ENCODE results near the gene NELFE. TPM values are rescaled to one million over a fixed set of nuclear protein-coding genes. Genes with fewer than 3 reads are reported as not detected.

NELFE gene
- total and polyA plus RNA-seq, 2 of the 13 experiments (the other 11 are each of a cell fraction or from before 2014, with no cell fraction given) = 51.3 to 69.8 TPM

DNA sequence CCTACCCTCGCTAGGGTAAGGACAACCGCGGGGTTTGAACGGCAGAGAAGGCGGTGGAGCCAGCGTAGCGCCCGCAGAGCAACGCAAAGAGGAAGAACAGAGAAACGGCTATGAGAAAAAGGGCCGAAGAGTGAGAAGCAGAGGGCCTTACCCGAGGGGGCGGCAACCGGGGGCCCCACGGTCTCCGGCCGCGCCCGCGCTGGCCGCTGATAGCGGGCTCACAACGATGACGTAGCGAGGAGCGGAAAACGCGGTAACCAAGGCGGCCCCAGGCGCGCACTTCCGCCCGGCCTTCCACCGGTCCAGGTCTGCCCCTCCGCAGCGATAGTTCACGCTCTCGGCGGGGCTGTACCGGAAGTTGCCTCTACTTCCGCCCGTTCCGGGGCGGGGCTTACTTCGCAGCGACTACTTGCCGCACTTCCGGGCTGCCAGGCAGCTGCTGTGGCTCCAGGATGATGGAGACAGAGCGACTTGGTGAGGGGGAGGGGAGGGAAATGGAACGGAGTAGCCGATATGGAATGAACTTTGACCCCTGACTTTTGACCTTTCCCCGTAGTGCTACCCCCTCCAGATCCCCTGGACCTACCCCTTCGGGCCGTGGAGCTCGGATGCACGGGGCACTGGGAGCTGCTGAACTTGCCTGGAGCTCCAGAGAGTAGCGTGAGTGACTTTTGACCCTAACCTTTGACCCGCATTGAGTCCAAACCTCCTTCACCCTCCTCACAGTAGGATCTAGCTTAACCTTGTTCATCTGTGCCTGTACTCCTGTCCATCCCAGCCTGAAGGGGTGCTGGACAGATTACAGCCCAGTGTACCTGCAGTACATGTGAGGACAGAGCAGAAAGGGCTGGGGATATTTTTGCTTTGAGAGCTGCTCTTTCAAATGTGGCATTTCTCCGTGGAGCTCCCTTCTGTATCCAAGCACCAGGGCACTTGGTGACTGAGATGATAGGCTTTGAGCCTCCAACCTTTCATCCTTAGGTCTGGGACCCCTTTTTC, at the start of gene NELFE, which contains the start of gene SKIC2 (continued):
- no peak for TF ChIP-seq HNRNPH1 (optimal IDR thresholded peaks at IDR 0.05; ENCODE audit: low read depth, low read length)
- TF ChIP-seq, protein P1, sequence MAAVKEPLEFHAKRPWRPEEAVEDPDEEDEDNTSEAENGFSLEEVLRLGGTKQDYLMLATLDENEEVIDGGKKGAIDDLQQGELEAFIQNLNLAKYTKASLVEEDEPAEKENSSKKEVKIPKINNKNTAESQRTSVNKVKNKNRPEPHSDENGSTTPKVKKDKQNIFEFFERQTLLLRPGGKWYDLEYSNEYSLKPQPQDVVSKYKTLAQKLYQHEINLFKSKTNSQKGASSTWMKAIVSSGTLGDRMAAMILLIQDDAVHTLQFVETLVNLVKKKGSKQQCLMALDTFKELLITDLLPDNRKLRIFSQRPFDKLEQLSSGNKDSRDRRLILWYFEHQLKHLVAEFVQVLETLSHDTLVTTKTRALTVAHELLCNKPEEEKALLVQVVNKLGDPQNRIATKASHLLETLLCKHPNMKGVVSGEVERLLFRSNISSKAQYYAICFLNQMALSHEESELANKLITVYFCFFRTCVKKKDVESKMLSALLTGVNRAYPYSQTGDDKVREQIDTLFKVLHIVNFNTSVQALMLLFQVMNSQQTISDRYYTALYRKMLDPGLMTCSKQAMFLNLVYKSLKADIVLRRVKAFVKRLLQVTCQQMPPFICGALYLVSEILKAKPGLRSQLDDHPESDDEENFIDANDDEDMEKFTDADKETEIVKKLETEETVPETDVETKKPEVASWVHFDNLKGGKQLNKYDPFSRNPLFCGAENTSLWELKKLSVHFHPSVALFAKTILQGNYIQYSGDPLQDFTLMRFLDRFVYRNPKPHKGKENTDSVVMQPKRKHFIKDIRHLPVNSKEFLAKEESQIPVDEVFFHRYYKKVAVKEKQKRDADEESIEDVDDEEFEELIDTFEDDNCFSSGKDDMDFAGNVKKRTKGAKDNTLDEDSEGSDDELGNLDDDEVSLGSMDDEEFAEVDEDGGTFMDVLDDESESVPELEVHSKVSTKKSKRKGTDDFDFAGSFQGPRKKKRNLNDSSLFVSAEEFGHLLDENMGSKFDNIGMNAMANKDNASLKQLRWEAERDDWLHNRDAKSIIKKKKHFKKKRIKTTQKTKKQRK (IDR thresholded peaks at IDR 0.05; ENCODE audit: low read length) = no peak
- peak; percentile 94 for TF ChIP-seq MYC (CRISPR knock-in tag; IDR thresholded peaks at IDR 0.05; ENCODE audit: borderline replicate concordance)
- TF ChIP-seq, protein P2, sequence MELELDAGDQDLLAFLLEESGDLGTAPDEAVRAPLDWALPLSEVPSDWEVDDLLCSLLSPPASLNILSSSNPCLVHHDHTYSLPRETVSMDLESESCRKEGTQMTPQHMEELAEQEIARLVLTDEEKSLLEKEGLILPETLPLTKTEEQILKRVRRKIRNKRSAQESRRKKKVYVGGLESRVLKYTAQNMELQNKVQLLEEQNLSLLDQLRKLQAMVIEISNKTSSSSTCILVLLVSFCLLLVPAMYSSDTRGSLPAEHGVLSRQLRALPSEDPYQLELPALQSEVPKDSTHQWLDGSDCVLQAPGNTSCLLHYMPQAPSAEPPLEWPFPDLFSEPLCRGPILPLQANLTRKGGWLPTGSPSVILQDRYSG (CRISPR knock-in tag; IDR thresholded peaks at IDR 0.05) = peak; percentile 50; the same call in 1 of the 2 replicates
- 0 out of 2 replicates have a peak, but pooled peaks have one; percentile 6 for TF ChIP-seq ZNF12 (CRISPR knock-in tag; IDR thresholded peaks at IDR 0.05)
- TF ChIP-seq ZNF382 (CRISPR knock-in tag; IDR thresholded peaks at IDR 0.05; ENCODE audit: borderline replicate concordance) = no peak
- TF ChIP-seq, protein P3, sequence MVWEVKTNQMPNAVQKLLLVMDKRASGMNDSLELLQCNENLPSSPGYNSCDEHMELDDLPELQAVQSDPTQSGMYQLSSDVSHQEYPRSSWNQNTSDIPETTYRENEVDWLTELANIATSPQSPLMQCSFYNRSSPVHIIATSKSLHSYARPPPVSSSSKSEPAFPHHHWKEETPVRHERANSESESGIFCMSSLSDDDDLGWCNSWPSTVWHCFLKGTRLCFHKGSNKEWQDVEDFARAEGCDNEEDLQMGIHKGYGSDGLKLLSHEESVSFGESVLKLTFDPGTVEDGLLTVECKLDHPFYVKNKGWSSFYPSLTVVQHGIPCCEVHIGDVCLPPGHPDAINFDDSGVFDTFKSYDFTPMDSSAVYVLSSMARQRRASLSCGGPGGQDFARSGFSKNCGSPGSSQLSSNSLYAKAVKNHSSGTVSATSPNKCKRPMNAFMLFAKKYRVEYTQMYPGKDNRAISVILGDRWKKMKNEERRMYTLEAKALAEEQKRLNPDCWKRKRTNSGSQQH (CRISPR knock-in tag; IDR thresholded peaks at IDR 0.05; ENCODE audit: low read depth) = peak; percentile 87; the same call in 1 of the 2 replicates
- TF ChIP-seq, protein P4, sequence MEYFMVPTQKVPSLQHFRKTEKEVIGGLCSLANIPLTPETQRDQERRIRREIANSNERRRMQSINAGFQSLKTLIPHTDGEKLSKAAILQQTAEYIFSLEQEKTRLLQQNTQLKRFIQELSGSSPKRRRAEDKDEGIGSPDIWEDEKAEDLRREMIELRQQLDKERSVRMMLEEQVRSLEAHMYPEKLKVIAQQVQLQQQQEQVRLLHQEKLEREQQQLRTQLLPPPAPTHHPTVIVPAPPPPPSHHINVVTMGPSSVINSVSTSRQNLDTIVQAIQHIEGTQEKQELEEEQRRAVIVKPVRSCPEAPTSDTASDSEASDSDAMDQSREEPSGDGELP (IDR thresholded peaks at IDR 0.05; ENCODE audit: borderline replicate concordance, low read depth) = peak; percentile 80
- TF ChIP-seq TEAD3 (CRISPR knock-in tag; optimal IDR thresholded peaks at IDR 0.05; ENCODE audit: borderline replicate concordance) = peak; percentile 36
- no peak for TF ChIP-seq MTF2 (CRISPR knock-in tag; IDR thresholded peaks at IDR 0.05; ENCODE audit: borderline replicate concordance)
- peak; percentile 52 for TF ChIP-seq NCOA2 (CRISPR knock-in tag; IDR thresholded peaks at IDR 0.05)
- TF ChIP-seq, protein P5, sequence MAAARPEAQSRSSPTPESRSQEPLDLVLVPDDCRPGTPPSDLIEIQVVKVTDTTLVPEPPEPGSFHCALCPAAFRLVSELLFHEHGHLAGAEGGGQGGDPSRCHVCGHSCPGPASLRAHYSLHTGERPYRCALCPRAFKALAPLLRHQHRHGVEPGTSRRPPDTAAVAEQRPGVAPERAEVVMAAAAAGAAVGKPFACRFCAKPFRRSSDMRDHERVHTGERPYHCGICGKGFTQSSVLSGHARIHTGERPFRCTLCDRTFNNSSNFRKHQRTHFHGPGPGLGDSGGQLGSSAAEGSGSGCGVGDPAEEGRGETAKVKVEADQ (CRISPR knock-in tag; IDR thresholded peaks at IDR 0.05; ENCODE audit: borderline replicate concordance) = peak; percentile 85
- TF ChIP-seq, protein P6, sequence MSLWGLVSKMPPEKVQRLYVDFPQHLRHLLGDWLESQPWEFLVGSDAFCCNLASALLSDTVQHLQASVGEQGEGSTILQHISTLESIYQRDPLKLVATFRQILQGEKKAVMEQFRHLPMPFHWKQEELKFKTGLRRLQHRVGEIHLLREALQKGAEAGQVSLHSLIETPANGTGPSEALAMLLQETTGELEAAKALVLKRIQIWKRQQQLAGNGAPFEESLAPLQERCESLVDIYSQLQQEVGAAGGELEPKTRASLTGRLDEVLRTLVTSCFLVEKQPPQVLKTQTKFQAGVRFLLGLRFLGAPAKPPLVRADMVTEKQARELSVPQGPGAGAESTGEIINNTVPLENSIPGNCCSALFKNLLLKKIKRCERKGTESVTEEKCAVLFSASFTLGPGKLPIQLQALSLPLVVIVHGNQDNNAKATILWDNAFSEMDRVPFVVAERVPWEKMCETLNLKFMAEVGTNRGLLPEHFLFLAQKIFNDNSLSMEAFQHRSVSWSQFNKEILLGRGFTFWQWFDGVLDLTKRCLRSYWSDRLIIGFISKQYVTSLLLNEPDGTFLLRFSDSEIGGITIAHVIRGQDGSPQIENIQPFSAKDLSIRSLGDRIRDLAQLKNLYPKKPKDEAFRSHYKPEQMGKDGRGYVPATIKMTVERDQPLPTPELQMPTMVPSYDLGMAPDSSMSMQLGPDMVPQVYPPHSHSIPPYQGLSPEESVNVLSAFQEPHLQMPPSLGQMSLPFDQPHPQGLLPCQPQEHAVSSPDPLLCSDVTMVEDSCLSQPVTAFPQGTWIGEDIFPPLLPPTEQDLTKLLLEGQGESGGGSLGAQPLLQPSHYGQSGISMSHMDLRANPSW (CRISPR knock-in tag; IDR thresholded peaks at IDR 0.05; ENCODE audit: borderline replicate concordance) = no peak; the same call in 1 of the 2 replicates
- no peak for TF ChIP-seq SMC3 (IDR thresholded peaks at IDR 0.05; ENCODE audit: low read length)
- TF ChIP-seq, protein P7, sequence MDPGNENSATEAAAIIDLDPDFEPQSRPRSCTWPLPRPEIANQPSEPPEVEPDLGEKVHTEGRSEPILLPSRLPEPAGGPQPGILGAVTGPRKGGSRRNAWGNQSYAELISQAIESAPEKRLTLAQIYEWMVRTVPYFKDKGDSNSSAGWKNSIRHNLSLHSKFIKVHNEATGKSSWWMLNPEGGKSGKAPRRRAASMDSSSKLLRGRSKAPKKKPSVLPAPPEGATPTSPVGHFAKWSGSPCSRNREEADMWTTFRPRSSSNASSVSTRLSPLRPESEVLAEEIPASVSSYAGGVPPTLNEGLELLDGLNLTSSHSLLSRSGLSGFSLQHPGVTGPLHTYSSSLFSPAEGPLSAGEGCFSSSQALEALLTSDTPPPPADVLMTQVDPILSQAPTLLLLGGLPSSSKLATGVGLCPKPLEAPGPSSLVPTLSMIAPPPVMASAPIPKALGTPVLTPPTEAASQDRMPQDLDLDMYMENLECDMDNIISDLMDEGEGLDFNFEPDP (CRISPR knock-in tag; conservative IDR thresholded peaks at IDR 0.05) = no peak
